NCI-H1048 (cell line): ENCODE measurements around the gene SCO2.

ENCODE experiments used
- DNase-seq: peaks from one replicate; lab custom pipeline; 2025; lab: John Stamatoyannopoulos, UW

SCO2 gene

DNA sequence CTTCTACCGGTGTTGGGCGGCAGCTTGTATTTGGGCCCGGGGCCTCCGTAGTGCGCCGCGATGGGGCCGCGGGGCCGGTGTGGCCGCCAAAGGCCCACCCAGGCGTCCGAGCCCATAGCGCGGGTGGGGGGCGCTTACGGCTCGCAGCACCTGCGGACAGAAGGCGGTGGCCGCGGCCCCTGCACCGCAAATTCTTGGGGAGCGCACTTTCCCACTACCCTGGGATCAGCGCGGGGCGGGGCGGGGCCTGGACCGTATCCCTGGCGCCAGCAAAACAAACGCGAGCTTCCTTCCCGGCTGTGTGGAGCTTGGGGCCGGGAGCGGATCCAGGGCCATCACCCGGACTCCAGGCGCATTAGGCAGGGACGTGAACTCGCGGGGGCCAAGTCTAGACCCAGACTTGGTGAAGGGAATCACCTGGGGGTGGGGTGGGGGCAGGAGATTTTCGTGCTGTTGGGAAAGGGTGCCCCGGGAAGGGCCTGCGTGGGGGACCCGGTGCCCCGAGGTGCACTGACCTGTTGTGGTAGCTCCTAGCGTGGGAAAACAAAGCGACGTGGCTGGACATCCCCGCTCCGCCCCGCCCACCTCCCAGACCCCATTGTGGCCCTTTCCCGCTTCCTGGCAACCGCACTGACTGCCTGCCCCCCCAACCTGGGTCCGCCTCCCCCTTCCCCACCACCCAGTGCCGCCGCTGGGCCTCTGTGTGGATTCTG, 6.7 kb upstream of the SCO2 start:
- DNase-seq, result no peak

DNA sequence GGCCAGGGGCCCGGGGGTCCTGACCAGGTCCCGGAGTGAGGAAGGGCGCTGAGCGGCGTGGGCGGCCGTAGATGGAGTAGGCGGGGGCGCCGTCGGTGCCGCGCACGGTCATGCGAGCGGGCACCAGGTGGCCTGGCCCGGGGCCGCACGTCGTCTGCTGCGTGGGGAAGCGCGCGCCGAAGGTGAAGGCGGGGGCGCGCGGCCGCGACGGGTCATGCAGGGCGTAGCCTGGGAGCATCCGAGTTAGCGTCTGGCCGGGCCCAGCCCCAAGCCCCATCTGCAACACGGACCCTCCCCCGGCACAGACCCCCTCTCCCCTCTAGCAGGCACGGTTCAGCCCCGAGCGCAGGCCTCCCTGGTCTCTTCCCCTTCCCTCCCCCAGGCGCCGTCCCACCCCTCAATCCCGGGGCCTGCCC, 6.2 kb upstream of the SCO2 start:
- DNase-seq, result no peak

GRCh38 chr22:50530877-50531545, 5.6 kb upstream of the SCO2 start:
- DNase-seq, result no peak

GRCh38 chr22:50530580-50530876, 5.1 kb upstream of the SCO2 start:
- no peak for DNase-seq

GRCh38 chr22:50529897-50530579, 4.6 kb upstream of the SCO2 start, which contains the start of gene TYMP:
Gene TYMP, minus strand, starts transcription at chr22:50530012. Its CDS starts 303 bp downstream, at chr22:50529709.
- no peak for DNase-seq

DNA sequence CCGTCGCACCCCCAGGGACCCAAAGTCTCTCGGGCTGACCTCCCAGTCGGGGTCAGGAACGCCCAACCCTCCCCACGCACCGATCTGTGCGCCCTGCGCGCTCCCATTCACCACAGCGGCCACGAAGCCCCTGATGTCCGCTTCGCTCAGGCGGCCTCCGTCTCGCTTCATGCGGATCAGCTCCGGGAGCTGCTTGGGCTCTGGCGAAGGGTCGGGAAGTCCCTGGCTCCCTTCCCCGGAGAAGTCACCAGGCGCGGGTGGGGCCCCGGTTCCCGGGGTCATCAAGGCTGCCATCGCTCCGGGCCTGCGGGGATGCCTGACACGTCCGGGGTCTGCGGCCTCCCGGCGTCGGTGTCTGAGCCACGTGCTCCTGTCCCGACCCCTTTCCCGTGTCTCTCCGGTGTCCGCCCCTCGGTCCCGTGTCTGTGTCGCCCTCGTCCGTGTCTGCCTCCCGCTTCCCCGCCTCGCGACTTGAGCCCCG, 4.1 kb upstream of the SCO2 start:
- no peak for DNase-seq

GRCh38 chr22:50528682-50529415, 3.5 kb upstream of the SCO2 start:
- no peak for DNase-seq

DNA sequence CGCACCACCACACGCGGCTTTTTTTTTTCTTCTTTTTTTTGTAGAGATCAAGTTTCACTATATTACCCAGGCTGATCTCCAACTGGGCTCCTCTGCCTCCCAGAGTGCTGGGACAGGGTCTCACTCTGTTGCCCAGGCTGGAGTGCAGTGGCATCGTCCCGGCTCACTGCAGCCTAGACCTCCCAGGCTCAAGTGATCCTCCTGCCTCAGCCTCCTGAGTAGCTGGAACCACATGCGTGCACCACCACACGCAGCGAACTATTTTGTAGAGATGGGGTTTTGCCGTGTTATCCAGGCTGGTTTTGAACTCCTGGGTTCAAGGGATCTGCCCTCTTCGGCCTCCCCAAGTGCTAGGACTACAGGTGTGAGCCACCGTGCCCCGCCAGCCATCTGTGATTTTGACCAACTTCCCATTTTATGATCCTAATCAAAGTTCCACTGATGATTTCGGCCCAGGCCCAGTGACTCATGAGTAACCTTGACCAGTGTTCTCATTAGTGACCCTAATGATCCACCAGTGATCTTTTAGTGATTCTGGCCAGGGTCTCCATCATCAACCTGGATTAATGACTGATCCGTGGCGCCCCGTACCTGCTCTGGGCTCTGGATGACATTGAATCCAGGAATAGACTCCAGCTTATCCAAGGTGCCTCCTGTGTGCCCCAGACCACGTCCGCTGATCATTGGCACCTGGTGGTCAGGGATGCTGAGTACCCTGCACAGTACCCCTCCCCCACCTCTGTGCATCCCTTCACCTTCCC, 2.7 kb upstream of the SCO2 start:
- DNase-seq, result no peak

DNA sequence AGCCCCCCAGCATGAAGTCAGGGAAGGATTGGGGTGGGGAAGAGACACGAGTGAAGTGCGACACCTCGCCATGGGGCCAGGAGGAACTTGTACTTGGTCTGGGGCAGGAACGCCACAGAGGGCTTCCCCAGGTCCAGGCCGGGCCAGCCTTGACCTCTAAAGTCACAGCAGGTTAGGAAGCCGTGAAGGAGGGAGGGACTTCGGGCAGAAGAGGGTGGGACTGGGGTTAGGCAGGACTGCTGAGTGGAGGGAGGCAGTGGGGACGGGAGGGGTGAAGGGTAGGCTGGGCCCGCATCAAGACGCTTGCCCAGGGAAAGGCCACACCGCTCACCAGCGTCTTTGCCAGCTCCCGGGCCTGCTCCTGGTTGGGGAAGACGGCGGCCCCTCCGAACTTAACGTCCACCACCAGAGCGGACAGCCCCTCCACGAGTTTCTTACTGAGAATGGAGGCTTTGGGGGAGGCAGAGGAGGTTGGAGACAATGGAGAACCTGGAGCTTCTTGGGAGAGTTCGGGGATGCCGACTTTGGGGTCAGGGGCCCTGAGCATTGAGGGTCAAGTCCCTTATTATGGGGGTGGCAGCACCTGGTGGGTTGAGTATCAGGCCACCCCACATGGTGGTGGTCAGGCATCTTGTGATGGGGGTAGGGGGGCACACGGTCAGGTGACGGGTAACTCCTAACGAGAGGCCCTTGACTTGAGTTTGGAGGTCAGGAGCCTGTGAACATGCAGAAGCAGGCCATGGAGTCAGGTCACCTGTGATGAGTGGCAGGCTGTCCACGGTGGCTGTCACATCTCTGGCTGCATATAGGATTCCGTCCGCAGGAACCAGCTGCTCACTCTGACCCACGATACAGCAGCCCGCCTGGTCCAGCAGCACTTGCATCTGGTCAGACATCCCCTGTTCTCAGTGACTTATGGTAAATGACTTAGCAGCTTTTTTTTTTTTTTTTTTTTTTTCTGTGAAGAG, 1.7 kb upstream of the SCO2 start:
- no peak for DNase-seq

- no peak for DNase-seq
These were observed 873 bp upstream of the SCO2 start for GRCh38 chr22:50526108-50526833.

GRCh38 chr22:50525858-50526107, 385 bp upstream of the SCO2 start:
- DNase-seq, result no peak

DNA sequence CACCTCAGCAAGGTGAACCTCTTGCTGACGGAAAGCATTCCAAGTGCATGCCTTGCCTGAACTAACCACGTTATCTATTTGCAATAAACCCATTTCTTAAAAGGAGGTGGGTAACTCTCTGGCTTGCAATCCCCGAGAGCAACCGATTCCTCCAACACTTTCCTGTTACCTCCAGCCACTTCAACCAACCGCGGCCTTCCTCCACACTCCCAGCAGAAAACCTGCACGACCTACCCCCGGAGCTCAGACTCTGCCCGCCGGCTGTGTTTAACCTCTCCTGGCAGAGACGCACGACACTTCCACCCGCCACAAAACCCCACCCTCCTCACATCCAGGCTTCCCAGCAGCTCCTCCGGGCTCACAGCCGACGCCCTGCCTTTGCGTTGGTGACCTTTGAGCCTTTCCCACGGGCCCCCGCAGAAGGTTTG, 708 bp downstream of the SCO2 start:
- DNase-seq, result no peak

DNA sequence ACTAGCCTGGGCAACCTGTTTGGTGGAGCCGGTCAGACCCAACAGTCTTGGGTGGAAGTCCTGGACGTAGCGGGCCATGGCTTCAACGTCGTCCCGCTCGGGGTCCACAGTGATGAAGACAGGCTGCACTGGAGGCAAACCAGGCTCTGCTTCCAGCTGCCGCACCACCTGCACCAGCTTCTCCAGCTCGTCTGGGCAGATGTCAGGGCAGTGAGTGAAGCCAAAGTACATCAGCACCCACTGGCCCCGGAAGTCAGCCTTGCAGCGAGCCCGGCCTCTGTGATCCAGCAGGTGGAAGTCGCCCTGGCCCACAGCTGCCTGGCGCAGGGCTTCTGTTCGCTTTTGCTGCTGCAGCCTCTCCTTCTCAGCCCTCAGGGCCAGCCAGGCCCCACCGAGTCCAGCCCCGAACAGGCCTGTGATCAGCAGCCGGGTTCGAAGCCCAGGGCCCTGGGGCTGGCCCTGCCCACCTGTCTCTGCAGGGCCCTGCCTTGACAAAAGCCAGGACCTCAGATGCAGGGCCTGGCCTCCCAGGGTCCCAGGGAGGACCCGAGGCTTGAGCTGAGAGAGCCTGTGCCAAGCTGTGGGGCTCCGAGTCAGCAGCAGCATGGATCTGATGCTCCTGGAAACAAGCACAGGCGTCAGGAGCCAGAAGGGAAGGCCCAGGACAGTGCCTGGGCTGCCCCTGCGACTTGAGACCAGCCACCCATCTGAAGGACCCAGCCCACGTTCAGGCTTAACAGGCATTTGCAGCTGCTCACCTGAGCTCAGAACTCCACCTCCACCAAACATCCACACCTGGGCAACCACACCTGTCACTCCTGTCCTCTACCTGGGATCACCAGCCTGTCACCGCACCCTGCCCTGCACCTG, 1.4 kb downstream of the SCO2 start:
- no peak for DNase-seq

DNA sequence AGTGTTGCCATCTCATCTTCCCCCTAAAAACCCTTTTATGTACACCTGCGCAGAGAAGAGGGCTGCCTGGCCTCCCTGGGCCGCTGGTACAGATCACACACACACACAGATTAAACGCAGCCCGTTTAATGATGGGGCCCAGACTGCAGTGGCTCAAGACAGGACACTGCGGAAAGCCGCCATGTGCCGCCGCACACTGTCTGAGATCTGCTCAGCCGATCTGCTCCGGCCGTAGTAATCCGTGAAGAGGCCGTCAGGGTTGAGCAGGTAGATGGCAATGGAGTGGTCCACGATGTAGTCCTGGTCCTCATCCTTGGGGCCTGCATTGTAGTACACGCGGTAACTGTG, 2.0 kb downstream of the SCO2 start:
- no peak for DNase-seq

DNA sequence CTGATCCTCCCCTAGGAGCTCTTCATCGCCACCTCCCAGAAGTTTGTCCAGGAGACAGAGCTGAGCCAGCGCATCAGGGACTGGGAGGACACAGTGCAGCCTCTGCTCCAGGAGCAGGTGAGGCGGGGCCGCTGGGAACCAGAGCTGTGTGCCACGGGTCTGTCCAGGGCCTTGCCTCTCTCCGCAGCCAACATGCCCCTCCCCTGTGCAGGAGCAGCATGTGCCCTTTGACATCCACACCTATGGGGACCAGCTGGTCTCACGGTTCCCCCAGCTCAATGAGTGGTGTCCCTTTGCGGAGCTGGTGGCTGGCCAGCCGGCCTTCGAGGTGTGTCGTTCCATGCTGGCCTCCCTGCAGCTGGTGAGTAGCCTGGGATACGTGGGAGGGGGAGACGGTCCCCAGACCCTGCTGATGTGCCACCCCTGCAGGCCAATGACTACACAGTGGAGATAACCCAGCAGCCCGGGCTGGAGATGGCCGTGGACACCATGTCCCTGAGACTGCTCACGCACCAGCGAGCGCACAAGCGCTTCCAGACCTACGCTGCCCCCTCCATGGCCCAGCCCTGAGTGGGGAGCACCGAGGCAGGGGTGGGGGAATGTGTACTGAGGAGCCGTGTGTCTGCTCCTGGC, 2.5 kb downstream of the SCO2 start:
- DNase-seq, result no peak

DNA sequence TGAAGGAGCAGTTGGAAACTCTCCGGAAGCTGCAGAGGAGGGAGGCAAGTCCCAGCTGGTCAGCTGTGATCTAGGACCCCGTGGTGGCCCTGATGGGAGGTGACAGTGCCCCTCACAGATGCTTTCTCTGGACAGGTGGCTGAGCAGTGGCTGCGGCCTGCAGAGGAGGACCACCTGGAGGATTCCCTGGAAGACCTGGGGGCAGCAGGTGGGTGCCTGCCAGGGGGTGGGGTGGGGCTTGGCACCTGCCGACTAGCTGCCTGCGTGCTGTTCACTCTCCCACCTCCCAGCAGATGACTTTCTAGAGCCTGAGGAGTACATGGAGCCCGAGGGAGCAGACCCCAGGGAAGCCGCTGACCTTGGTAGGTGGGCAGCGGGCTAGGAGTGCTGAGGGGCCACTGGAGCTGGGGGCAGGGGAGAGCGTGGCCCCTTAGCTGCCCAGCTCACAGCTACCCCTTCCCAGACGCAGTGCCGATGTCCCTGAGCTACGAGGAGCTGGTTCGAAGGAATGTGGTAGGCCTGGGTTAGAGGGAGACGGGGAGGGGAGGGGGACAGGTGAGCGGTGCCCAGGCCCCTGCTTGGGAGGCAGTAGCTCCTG, 3.1 kb downstream of the SCO2 start:
- DNase-seq, result no peak

DNA sequence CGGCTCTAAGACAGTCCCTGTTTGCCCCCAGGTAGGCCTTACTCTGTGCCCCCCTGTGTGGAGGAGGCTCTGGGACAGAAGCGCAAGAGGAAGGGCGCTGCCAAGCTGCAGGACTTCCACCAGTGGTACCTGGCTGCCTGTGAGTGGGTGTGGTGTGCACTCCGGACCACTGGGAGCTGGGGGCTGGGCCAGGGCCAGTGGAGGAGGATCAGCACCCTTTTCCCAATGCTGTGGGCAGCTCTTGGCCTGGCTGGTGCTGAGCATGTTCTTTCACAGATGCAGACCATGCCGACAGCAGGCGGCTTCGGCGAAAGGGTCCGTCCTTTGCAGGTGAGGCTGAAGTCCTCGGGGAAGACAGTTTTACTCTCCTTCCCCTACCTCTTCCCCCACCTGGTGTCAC, 3.7 kb downstream of the SCO2 start:
- no peak for DNase-seq

DNA sequence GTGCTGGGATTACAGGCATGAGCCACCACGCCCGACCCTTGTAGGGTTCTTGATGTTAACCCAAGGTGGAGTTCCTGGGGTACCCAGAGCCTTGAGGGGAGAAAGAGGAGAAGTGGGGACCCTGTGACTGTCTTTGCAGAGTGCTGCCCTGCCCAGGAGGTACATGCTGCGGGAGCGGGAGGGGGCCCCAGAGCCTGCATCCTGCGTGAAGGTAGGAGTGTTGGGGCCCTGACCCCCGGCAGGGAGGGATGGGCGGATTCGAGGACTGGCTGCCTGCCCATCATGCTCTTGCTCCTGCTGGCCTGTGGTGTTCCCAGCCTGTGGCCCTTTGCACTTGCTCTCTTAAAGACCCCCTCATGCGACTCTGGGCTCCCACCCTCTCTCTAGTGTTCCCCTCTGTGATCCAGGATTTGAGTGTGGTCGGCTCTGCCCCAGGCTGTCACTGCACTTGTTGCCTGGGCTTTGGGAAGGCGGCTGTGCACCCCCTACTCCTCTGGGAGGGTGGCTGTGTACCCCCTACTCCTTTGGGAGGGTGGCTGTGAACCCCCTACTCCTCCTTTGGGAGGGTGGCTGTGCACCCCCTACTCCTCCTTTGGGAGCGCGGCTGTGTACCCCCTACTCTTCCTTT, 4.5 kb downstream of the SCO2 start:
- DNase-seq, result no peak
